NT2/D1 (cell line): ENCODE data around the gene SPATA4.

ENCODE experiments used
- DNase-seq: peaks from one replicate; pipeline ENCODE4 v3.0.0-alpha.2; 2011; ENCODE audit warnings: low read depth, low spot score
- H3K27me3 ChIP-seq: 2 replicates; pipeline ENCODE4 v1.6.0; 2011; ENCODE audit warnings: mild to moderate bottlenecking; ENCODE audit not compliant: insufficient read length, insufficient read depth
- H3K36me3 ChIP-seq: 2 replicates; pipeline ENCODE4 v1.6.1; 2011; ENCODE audit warnings: mild to moderate bottlenecking, low read length, mixed read lengths; ENCODE audit not compliant: insufficient read depth, insufficient read length
- H3K4me1 ChIP-seq: 2 replicates; pipeline ENCODE4 v1.5.1; 2011; ENCODE audit not compliant: insufficient read depth, insufficient read length
- H3K4me3 ChIP-seq: 2 replicates; pipeline ENCODE4 v1.5.1; 2011; ENCODE audit warnings: low read depth; ENCODE audit not compliant: insufficient read length
- H3K9ac ChIP-seq: 2 replicates; pipeline ENCODE4 v1.6.0; 2011; ENCODE audit warnings: low read depth; ENCODE audit not compliant: insufficient read length
- H3K9me3 ChIP-seq: 2 replicates; pipeline ENCODE4 v1.5.1; 2011; ENCODE audit warnings: mild to moderate bottlenecking, low read length; ENCODE audit not compliant: insufficient read depth
- SUZ12 ChIP-seq: IDR thresholded peaks from 2 replicates; pipeline ENCODE4 v1.6.1; 2011; ENCODE audit not compliant: insufficient read length, insufficient read depth; ENCODE audit errors: extremely low read depth
- YY1 ChIP-seq: IDR thresholded peaks from 2 replicates; pipeline ENCODE4 v1.6.1; 2011; ENCODE audit not compliant: insufficient read length, insufficient read depth
- ZNF274 ChIP-seq: IDR thresholded peaks from 2 replicates; pipeline ENCODE4 v1.6.1; 2011; ENCODE audit warnings: mild to moderate bottlenecking, low read depth, low read length

The SPATA4 gene

DNA sequence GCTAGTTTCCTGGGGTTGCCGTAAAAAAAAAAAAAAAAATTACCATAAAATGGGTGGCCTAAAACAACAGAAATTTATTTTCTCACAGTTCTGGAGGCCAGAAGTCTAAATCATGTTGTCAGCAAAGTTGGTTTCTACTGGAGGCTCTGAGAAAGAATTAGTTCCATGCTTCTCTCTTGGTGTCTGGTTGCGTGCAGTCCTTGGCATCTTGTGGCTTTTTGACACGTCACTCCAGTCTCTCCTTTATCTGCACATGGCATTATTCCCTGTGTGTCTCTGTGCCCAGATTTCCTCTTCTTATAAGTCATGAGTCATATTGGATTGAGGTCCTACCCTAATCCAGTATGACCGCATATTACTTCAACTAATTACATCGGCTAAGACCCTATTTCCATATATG, 38.7 kb downstream of the SPATA4 start:
- DNase-seq: no peak
- Histone ChIP-seq H3K27me3 (no peaks in the 10 kb centered on the region), H3K9ac (no peak overlapping the region), H3K9me3 (no peaks in the 10 kb centered on the region), H3K4me3 (no peak overlapping the region), H3K4me1 (no peaks in the 10 kb centered on the region), H3K36me3 (no peaks in the 10 kb centered on the region)
- no peak for TF ChIP-seq YY1
- no peak for TF ChIP-seq ZNF274
- no peak for TF ChIP-seq SUZ12

DNA sequence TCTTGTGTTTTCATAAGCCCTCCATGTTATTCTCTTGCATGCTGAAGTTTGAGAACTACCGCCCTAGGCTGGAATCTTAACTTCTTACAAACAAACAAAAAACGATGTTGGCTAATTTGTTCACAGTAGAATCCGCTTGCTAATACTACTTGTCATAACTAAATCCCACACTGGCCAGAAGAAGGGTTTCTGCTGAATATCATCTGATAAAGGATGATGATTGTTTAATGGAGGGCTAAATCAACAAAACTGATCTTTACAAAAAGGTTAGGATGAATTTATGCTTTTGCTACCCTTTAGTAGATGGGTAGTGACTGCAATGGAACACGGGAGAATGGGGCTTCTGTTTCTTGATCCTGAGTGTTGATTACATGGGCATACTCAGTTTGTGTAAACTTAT, 42.3 kb downstream of the SPATA4 start:
- no peaks in the 10 kb centered on the region for H3K36me3 ChIP-seq
- H3K4me1 ChIP-seq: no peaks in the 10 kb centered on the region
- H3K4me3 ChIP-seq: no peak overlapping the region
- no peak for DNase-seq
- no peak overlapping the region for H3K9ac ChIP-seq
- no peak for TF ChIP-seq ZNF274
- no peak for TF ChIP-seq SUZ12
- no peak for TF ChIP-seq YY1
- H3K9me3 ChIP-seq: no peaks in the 10 kb centered on the region
- no peaks in the 10 kb centered on the region for H3K27me3 ChIP-seq

DNA sequence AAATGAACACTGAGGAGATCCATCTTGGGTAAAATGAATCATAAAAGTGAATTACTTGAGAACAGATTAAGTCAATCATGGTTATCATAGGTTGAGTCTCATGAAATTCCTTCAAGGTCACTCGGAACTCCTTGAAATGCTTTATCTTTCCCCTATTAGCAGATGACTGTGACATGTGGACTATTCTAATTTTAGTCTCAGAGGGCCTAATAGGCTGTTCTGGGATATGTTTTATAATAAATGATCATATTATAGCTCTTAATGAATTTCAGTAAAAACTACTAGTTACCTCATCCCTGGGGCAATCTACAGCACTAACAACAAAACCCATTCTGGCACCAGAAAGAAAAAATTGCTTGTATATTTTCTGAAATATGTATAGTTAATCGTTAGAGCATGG, 44.7 kb downstream of the SPATA4 start:
- Histone ChIP-seq H3K27me3 (no peaks in the 10 kb centered on the region), H3K4me3 (no peak overlapping the region), H3K36me3 (no peaks in the 10 kb centered on the region), H3K9ac (no peak overlapping the region), H3K9me3 (no peaks in the 10 kb centered on the region), H3K4me1 (no peaks in the 10 kb centered on the region)
- no peak for DNase-seq
- TF ChIP-seq ZNF274: no peak
- TF ChIP-seq SUZ12: no peak
- no peak for TF ChIP-seq YY1

- Histone ChIP-seq H3K4me1 (no peaks in the 10 kb centered on the region), H3K4me3 (no peak overlapping the region), H3K9ac (no peak overlapping the region), H3K27me3 (no peaks in the 10 kb centered on the region), H3K36me3 (no peaks in the 10 kb centered on the region), H3K9me3 (no peaks in the 10 kb centered on the region)
- no peak for DNase-seq
- TF ChIP-seq ZNF274 (no peak), SUZ12 (no peak)
These were observed 45.1 kb downstream of the SPATA4 start for GRCh38 chr4:176150356-176150682.

GRCh38 chr4:176149680-176150355, 45.6 kb downstream of the SPATA4 start:
- TF ChIP-seq SUZ12 (no peak), YY1 (no peak), ZNF274 (no peak)
- no peaks in the 10 kb centered on the region for H3K9me3 ChIP-seq
- no peaks in the 10 kb centered on the region for H3K27me3 ChIP-seq
- H3K36me3 ChIP-seq: no peaks in the 10 kb centered on the region
- no peaks in the 10 kb centered on the region for H3K4me1 ChIP-seq
- no peak for DNase-seq
- no peak overlapping the region for H3K9ac ChIP-seq
- H3K4me3 ChIP-seq: no peak overlapping the region

GRCh38 chr4:176142253-176142652, 53.1 kb downstream of the SPATA4 start:
- DNase-seq: no peak
- Histone ChIP-seq H3K4me1 (no peaks in the 10 kb centered on the region), H3K4me3 (no peak overlapping the region), H3K9me3 (no peaks in the 10 kb centered on the region), H3K36me3 (no peaks in the 10 kb centered on the region), H3K9ac (no peak overlapping the region), H3K27me3 (no peaks in the 10 kb centered on the region)
- TF ChIP-seq ZNF274: no peak
- no peak for TF ChIP-seq SUZ12
- TF ChIP-seq YY1: no peak

DNA sequence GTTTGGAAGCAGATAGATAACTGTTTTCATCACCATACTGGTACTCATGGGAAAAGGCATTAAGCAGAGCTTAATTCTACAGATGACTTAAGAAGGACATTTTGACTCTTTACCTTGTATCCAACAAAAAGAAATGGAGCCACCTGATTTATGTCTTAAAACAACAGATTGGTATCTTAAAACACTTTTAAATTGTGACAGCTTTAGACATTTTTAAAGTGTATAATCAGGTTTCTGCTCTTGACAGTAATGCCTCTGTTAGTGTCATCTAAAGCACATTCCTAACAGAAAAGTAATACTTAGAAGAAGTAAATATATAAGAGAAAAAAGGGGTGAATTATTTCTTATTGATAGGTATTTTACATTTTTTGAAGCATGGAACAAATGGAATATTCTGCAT, 55.9 kb downstream of the SPATA4 start:
- no peaks in the 10 kb centered on the region for H3K9me3 ChIP-seq
- no peak for TF ChIP-seq SUZ12
- TF ChIP-seq ZNF274: no peak
- TF ChIP-seq YY1: no peak
- no peaks in the 10 kb centered on the region for H3K36me3 ChIP-seq
- DNase-seq: no peak
- no peaks in the 10 kb centered on the region for H3K4me1 ChIP-seq
- no peak overlapping the region for H3K9ac ChIP-seq
- no peak overlapping the region for H3K4me3 ChIP-seq
- H3K27me3 ChIP-seq: no peaks in the 10 kb centered on the region
